ENCODE measurements around the gene SPTLC3. TPM values are rescaled to one million over a fixed set of nuclear protein-coding genes. Genes with fewer than 3 reads are reported as not detected.

SPTLC3 gene
- total and polyA plus RNA-seq, 2 of the 13 experiments (the other 11 are each of a cell fraction or from before 2014, with no cell fraction given): 20.5 to 95.6 TPM

DNA sequence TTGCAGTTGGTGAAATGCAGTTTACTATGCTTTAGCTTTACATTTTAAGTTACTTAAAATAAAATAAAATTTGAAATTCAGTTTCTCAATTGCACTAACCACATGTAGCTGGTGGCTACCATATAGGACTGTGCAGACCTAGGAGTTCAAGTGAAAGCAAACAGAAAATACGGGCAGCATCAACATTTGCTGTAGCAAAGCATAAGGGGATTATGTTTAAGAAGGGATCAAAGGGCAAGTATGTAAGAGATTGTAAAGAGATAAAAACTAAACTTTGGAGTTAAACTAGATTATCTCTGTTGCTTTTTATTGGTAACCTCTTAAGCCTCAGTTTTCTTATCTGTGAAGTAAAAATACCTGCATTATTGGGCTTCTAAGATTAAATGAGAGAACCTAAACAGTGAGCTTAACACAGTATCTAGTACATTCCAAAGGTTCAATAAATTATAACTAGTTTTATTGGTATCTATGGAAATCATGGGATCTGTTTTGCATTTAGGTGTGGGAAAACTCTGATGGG, 81.2 kb downstream of the SPTLC3 start (continued):
- TF ChIP-seq ZBTB8A (CRISPR knock-in tag; IDR thresholded peaks at IDR 0.05; ENCODE audit: borderline replicate concordance, low read depth) (no peak), ZNF44 (CRISPR knock-in tag; IDR thresholded peaks at IDR 0.05) (no peak), PHF20 (CRISPR knock-in tag; IDR thresholded peaks at IDR 0.05) (no peak), WIZ (CRISPR knock-in tag; IDR thresholded peaks at IDR 0.05) (no peak), ZFY (CRISPR knock-in tag; IDR thresholded peaks at IDR 0.05) (no peak; the same call in 1 of the 2 replicates), ZNF234 (CRISPR knock-in tag; conservative IDR thresholded peaks at IDR 0.05) (no peak), TARDBP (CRISPR knock-in tag; IDR thresholded peaks at IDR 0.05) (peak; percentile 86), ZNF451 (CRISPR knock-in tag; IDR thresholded peaks at IDR 0.05) (no peak), NFIB (CRISPR knock-in tag; IDR thresholded peaks at IDR 0.05; ENCODE audit: borderline replicate concordance) (no peak), ZSCAN20 (CRISPR knock-in tag; IDR thresholded peaks at IDR 0.05; ENCODE audit: borderline replicate concordance) (peak; percentile 30; the same call in 1 of the 2 replicates), ZNF10 (CRISPR knock-in tag; IDR thresholded peaks at IDR 0.05; ENCODE audit: borderline replicate concordance, low read depth) (no peak), ZNF296 (CRISPR knock-in tag; conservative IDR thresholded peaks at IDR 0.05) (no peak), ZNF543 (CRISPR knock-in tag; IDR thresholded peaks at IDR 0.05) (no peak), BHLHE40 (IDR thresholded peaks at IDR 0.05; ENCODE audit: low read length) (no peak), HIVEP1 (CRISPR knock-in tag; IDR thresholded peaks at IDR 0.05) (no peak), ZNF367 (CRISPR knock-in tag; IDR thresholded peaks at IDR 0.05; ENCODE audit: borderline replicate concordance) (no peak)
- TF ChIP-seq, protein P1, sequence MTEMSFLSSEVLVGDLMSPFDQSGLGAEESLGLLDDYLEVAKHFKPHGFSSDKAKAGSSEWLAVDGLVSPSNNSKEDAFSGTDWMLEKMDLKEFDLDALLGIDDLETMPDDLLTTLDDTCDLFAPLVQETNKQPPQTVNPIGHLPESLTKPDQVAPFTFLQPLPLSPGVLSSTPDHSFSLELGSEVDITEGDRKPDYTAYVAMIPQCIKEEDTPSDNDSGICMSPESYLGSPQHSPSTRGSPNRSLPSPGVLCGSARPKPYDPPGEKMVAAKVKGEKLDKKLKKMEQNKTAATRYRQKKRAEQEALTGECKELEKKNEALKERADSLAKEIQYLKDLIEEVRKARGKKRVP (CRISPR knock-in tag; IDR thresholded peaks at IDR 0.05): 0 out of 4 replicates have a peak, but pooled peaks of 1 of the 2 experiments have one; percentile 36
- TF ChIP-seq, protein P2, sequence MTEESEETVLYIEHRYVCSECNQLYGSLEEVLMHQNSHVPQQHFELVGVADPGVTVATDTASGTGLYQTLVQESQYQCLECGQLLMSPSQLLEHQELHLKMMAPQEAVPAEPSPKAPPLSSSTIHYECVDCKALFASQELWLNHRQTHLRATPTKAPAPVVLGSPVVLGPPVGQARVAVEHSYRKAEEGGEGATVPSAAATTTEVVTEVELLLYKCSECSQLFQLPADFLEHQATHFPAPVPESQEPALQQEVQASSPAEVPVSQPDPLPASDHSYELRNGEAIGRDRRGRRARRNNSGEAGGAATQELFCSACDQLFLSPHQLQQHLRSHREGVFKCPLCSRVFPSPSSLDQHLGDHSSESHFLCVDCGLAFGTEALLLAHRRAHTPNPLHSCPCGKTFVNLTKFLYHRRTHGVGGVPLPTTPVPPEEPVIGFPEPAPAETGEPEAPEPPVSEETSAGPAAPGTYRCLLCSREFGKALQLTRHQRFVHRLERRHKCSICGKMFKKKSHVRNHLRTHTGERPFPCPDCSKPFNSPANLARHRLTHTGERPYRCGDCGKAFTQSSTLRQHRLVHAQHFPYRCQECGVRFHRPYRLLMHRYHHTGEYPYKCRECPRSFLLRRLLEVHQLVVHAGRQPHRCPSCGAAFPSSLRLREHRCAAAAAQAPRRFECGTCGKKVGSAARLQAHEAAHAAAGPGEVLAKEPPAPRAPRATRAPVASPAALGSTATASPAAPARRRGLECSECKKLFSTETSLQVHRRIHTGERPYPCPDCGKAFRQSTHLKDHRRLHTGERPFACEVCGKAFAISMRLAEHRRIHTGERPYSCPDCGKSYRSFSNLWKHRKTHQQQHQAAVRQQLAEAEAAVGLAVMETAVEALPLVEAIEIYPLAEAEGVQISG (CRISPR knock-in tag; IDR thresholded peaks at IDR 0.05): peak; percentile 26; the same call in 1 of the 2 replicates
- TF ChIP-seq, protein P3, sequence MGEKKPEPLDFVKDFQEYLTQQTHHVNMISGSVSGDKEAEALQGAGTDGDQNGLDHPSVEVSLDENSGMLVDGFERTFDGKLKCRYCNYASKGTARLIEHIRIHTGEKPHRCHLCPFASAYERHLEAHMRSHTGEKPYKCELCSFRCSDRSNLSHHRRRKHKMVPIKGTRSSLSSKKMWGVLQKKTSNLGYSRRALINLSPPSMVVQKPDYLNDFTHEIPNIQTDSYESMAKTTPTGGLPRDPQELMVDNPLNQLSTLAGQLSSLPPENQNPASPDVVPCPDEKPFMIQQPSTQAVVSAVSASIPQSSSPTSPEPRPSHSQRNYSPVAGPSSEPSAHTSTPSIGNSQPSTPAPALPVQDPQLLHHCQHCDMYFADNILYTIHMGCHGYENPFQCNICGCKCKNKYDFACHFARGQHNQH (CRISPR knock-in tag; IDR thresholded peaks at IDR 0.05): peak; percentile 85; the same call in 1 of the 2 replicates
- TF ChIP-seq, protein P4, sequence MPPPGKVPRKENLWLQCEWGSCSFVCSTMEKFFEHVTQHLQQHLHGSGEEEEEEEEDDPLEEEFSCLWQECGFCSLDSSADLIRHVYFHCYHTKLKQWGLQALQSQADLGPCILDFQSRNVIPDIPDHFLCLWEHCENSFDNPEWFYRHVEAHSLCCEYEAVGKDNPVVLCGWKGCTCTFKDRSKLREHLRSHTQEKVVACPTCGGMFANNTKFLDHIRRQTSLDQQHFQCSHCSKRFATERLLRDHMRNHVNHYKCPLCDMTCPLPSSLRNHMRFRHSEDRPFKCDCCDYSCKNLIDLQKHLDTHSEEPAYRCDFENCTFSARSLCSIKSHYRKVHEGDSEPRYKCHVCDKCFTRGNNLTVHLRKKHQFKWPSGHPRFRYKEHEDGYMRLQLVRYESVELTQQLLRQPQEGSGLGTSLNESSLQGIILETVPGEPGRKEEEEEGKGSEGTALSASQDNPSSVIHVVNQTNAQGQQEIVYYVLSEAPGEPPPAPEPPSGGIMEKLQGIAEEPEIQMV (CRISPR knock-in tag; IDR thresholded peaks at IDR 0.05; ENCODE audit: low read depth): no peak
- TF ChIP-seq, protein P5, sequence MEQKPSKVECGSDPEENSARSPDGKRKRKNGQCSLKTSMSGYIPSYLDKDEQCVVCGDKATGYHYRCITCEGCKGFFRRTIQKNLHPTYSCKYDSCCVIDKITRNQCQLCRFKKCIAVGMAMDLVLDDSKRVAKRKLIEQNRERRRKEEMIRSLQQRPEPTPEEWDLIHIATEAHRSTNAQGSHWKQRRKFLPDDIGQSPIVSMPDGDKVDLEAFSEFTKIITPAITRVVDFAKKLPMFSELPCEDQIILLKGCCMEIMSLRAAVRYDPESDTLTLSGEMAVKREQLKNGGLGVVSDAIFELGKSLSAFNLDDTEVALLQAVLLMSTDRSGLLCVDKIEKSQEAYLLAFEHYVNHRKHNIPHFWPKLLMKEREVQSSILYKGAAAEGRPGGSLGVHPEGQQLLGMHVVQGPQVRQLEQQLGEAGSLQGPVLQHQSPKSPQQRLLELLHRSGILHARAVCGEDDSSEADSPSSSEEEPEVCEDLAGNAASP (CRISPR knock-in tag; IDR thresholded peaks at IDR 0.05; ENCODE audit: borderline replicate concordance): peak; percentile 89
- TF ChIP-seq, protein P6, sequence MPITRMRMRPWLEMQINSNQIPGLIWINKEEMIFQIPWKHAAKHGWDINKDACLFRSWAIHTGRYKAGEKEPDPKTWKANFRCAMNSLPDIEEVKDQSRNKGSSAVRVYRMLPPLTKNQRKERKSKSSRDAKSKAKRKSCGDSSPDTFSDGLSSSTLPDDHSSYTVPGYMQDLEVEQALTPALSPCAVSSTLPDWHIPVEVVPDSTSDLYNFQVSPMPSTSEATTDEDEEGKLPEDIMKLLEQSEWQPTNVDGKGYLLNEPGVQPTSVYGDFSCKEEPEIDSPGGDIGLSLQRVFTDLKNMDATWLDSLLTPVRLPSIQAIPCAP (CRISPR knock-in tag; IDR thresholded peaks at IDR 0.05; ENCODE audit: low read depth): no peak
